ENCODE results near the gene MFGE8.

- TF ChIP-seq CTCF (IDR thresholded peaks at IDR 0.05) (peak; percentile 35 to 70 (median 50)), POLR2A (IDR thresholded peaks at IDR 0.05) (no peak)
These were observed 18.8 kb downstream of the MFGE8 start for GRCh38 chr15:88894348-88894818.

Data from Peyer's patch (tissue), 4 donors.